Breast epithelium (tissue), 4 donors: Measurements from ENCODE around the gene HOXB2. TPM values are rescaled to one million over a fixed set of nuclear protein-coding genes. Genes with fewer than 3 reads are reported as not detected.

Source experiments
- DNase-seq, 2 donors: peaks; one replicate each; pipeline ENCODE4 v3.0.0-alpha.2; 2019; ENCODE audit warnings: low spot score in 2 of 2
- H3K27ac ChIP-seq, 2 donors: fragments of 200-600 bp; sonication (generic) in 1 of 2; one replicate each; pipeline ENCODE4 v1.5.1; 2016 to 2019; ENCODE audit warnings: mild to moderate bottlenecking in 1 of 2
- H3K27me3 ChIP-seq, 2 donors: fragments of 200-600 bp; sonication (generic) in 1 of 2; one replicate each; pipeline versions ENCODE4 v1.5.1 to v1.6.0; 2017 to 2019; ENCODE audit warnings: control low read depth in 1 of 2, mild to moderate bottlenecking in 1 of 2
- H3K36me3 ChIP-seq: fragments of 200-600 bp; one replicate; pipeline ENCODE4 v1.5.1; 2019
- H3K4me1 ChIP-seq, 2 donors: fragments of 200-600 bp; sonication (generic); one replicate each; pipeline ENCODE4 v1.5.1; 2016 to 2019; ENCODE audit warnings: control low read depth in 1 of 2
- H3K4me3 ChIP-seq, 3 donors: fragments of 200-600 bp; sonication (generic); 1 replicate in 2 of 3; 2 replicates in 1 of 3; pipeline ENCODE4 v1.5.1; 2016 to 2019; ENCODE audit warnings: mild to moderate bottlenecking in 3 of 3, moderate library complexity in 2 of 3
- H3K9me3 ChIP-seq, 2 donors: fragments of 200-600 bp; sonication (generic) in 1 of 2; one replicate each; pipeline ENCODE4 v1.5.1; 2016 to 2019; ENCODE audit warnings: control low read depth in 1 of 2
- CTCF ChIP-seq, 3 donors: fragments of 450-650 bp; IDR thresholded peaks; one replicate each; pipeline ENCODE4 v1.5.1; 2016 to 2017; ENCODE audit warnings: antibody characterized with exemption in 3 of 3, mild to moderate bottlenecking in 3 of 3, moderate library complexity in 3 of 3
- POLR2A ChIP-seq: fragments of 450-650 bp; IDR thresholded peaks from one replicate; pipeline ENCODE4 v1.6.1; 2016; ENCODE audit warnings: antibody characterized with exemption, mild to moderate bottlenecking, moderate library complexity
- POLR2AphosphoS5 ChIP-seq, 3 donors: sonication (generic); formaldehyde crosslinking; IDR thresholded peaks; one replicate each; pipeline ENCODE4 v1.6.1; 2017; ENCODE audit warnings: antibody characterized with exemption in 3 of 3
- intact Hi-C: fragments of 100-400 bp; cut with DNase I; formaldehyde crosslinking; loops from one replicate; pipeline ENCODE4 v1.15.1; 2023; ENCODE audit warnings: low total_unique reads
- total RNA-seq, 3 donors: library from RNA; depleted of rRNA; stranded (reverse); fragments of >200 nt; gene quantifications; one replicate each; pipeline ENCODE4 v1.1.0, GENCODE V29; 2016

Gene HOXB2
- total RNA-seq, 3 donors from 2014 or later = 13.6 to 36.4 (median 19.6) TPM

GRCh38 chr17:48497103-48497502 lies 47.8 kb downstream of the HOXB2 start:
- Histone ChIP-seq H3K9me3 (no peaks in the 10 kb centered on the region), H3K4me3 (no peak overlapping the region), H3K27me3 (peaks cover 0 to 22% of the 10 kb centered on the region in 2 donors), H3K27ac (no peak overlapping the region), H3K36me3 (no peaks in the 10 kb centered on the region), H3K4me1 (peaks cover 3 to 6% of the 10 kb centered on the region in 2 donors)
- no peak for DNase-seq
- intact Hi-C loops = no loop called here
- TF ChIP-seq POLR2A (no peak), CTCF (IDR thresholded peaks at IDR 0.05) (no peak), POLR2AphosphoS5 (IDR thresholded peaks at IDR 0.05) (no peak)

- peaks cover 3 to 6% of the 10 kb centered on the region in 2 donors for H3K4me1 ChIP-seq
- peaks cover 0 to 22% of the 10 kb centered on the region in 2 donors for H3K27me3 ChIP-seq
- no peak for DNase-seq
- intact Hi-C loops = loop anchor here (5.0 kb wide), 1 partner anchor 98 kb away; the partner anchor contains the start of genes HOXB3 and HOXB5
- TF ChIP-seq POLR2AphosphoS5 (IDR thresholded peaks at IDR 0.05) = no peak
- no peak for TF ChIP-seq POLR2A
- TF ChIP-seq CTCF (IDR thresholded peaks at IDR 0.05) = no peak
- no peaks in the 10 kb centered on the region for H3K36me3 ChIP-seq
- H3K9me3 ChIP-seq = no peaks in the 10 kb centered on the region
- no peak overlapping the region for H3K4me3 ChIP-seq
- H3K27ac ChIP-seq = no peak overlapping the region
Observed at GRCh38 chr17:48494335-48494734, 50.6 kb downstream of the HOXB2 start.

Other genes with a start within 250 kb of the HOXB2 start
- gene SKAP1, start 114.9 kb downstream of the HOXB2 start, total RNA-seq = 1 to 10 TPM; 1.1 to 7.5 (median 5.9) TPM
- gene HOXB1, start 14.1 kb downstream of the HOXB2 start, total RNA-seq = not detected
- gene HOXB4, start 33.2 kb upstream of the HOXB2 start, total RNA-seq = 1 to 10 TPM; 2.2 to 7.5 (median 2.3) TPM
- 10 to 100 TPM; 13.8 to 36.7 (median 14.4) TPM for gene HOXB3, start 45.1 kb upstream of the HOXB2 start, total RNA-seq
- gene HOXB5, start 48.7 kb upstream of the HOXB2 start, total RNA-seq = 1 to 10 TPM in 2 of 3 donors, under 1 TPM in 1; 0.44 to 2.0 (median 1.4) TPM
- 10 to 100 TPM in 2 of 3 donors, 1 to 10 TPM in 1; 1.0 to 24.9 (median 18.2) TPM for gene HOXB6, start 59.9 kb upstream of the HOXB2 start, total RNA-seq
- gene HOXB7, start 65.9 kb upstream of the HOXB2 start, total RNA-seq = 10 to 100 TPM in 1 of 3 donors, 1 to 10 TPM in 2; 1.5 to 16.8 (median 4.3) TPM
- 1 to 10 TPM in 2 of 3 donors, under 1 TPM in 1; 0.59 to 4.6 (median 4.6) TPM for gene HOXB8, start 70.2 kb upstream of the HOXB2 start, total RNA-seq
- gene HOXB9, start 81.2 kb upstream of the HOXB2 start, total RNA-seq = under 1 TPM; 0.32 to 0.44 (median 0.33) TPM
- not detected for gene PRAC1, start 177.4 kb upstream of the HOXB2 start, total RNA-seq
- not detected for gene PRAC2, start 178.1 kb upstream of the HOXB2 start, total RNA-seq
- under 1 TPM in 1 of 3 donors, not detected in 2; 0.16 TPM for gene HOXB13, start 183.6 kb upstream of the HOXB2 start, total RNA-seq